T-helper 1 cell treated with Interleukin-12 subunit alpha and Interleukin-12 subunit beta and Interleukin-4 antibody, amounts not matched to agents 30 μg/mL and 1 μg/mL, for 36 hours (primary cell): ENCODE measurements around the gene SLC22A9.
"Not testable (repeated sequence)": the region's sequence is repeated elsewhere in the genome, so short reads cannot be mapped to it uniquely, and the experiment has no call there.

ENCODE experiments used
- H3K27ac Mint-ChIP-seq: one replicate; pipeline ENCODE4 v1.8.0; 2021; ENCODE audit warnings: mild to moderate bottlenecking, mixed read lengths
- H3K27me3 Mint-ChIP-seq: one replicate; pipeline ENCODE4 v1.8.0; 2021; ENCODE audit warnings: low read depth, mixed read lengths
- H3K36me3 Mint-ChIP-seq: one replicate; pipeline ENCODE4 v1.8.0; 2021; ENCODE audit warnings: low read depth, mixed read lengths
- H3K4me1 Mint-ChIP-seq: one replicate; pipeline ENCODE4 v1.8.0; 2021; ENCODE audit warnings: low read depth, mixed read lengths
- H3K4me3 Mint-ChIP-seq: one replicate; pipeline ENCODE4 v1.8.0; 2021; ENCODE audit warnings: mild to moderate bottlenecking, moderate library complexity, mixed read lengths
- H3K9me3 Mint-ChIP-seq: one replicate; pipeline ENCODE4 v1.8.0; 2021; ENCODE audit warnings: mixed read lengths

The SLC22A9 gene

GRCh38 chr11:63406458-63406857, 36.9 kb downstream of the SLC22A9 start:
- Mint-ChIP-seq H3K4me1 (no peaks in the 10 kb centered on the region), H3K4me3 (no peak overlapping the region), H3K9me3 (no peaks in the 10 kb centered on the region), H3K27me3 (peaks cover 13% of the 10 kb centered on the region), H3K36me3 (no peaks in the 10 kb centered on the region), H3K27ac (no peak overlapping the region)

DNA sequence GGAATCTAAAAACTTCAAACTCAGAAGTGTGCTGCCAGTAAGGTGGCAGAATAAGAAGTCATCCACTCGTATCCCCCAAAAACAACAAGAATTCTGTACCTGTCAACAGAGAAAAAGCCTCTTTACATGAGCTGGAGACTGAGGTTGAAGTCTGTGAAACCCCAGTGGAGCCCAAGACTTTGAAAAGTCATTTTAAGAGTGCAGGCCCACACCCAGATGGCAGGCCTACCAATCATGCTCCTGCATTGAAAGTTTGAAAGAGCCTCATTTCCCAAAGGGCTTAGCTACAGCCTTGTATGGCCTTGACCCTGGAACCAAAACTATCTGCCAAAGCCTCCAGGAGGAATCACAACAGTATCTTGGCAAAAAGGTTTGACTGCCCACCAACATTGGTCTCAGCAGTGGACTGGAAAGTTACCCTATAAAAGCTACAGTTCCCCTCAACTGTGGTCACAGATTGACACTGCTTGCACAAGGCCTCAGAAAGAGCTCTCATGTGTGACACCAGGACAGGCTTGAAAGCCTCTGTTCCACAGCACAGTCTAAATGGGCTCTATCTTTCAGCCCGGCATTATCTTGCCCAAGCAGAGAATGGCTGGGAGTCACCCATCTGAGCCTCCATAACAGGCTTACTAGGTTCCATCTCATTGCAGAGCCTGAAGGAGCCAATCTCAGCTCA, 47.7 kb downstream of the SLC22A9 start:
- Mint-ChIP-seq H3K36me3 (no peaks in the 10 kb centered on the region), H3K27me3 (peaks cover 8% of the 10 kb centered on the region), H3K4me1 (no peaks in the 10 kb centered on the region)

GRCh38 chr11:63427971-63428508, 58.5 kb downstream of the SLC22A9 start:
- H3K4me3 Mint-ChIP-seq, result no peak overlapping the region
- H3K4me1 Mint-ChIP-seq, result no peaks in the 10 kb centered on the region
- H3K36me3 Mint-ChIP-seq, result no peaks in the 10 kb centered on the region
- no peak overlapping the region for H3K27ac Mint-ChIP-seq
- no peaks in the 10 kb centered on the region for H3K9me3 Mint-ChIP-seq
- H3K27me3 Mint-ChIP-seq, result peaks cover 9% of the 10 kb centered on the region

More for the DNA sequence above, 47.7 kb downstream of the SLC22A9 start:
- H3K4me3 Mint-ChIP-seq, result no peak overlapping the region
- H3K9me3 Mint-ChIP-seq, result peaks cover 5% of the 10 kb centered on the region
- H3K27ac Mint-ChIP-seq, result no peak overlapping the region

- not testable (repeated sequence) for H3K27ac Mint-ChIP-seq, H3K36me3 Mint-ChIP-seq, H3K4me3 Mint-ChIP-seq, H3K9me3 Mint-ChIP-seq, H3K4me1 Mint-ChIP-seq
- peaks cover 15% of the 10 kb centered on the region for H3K27me3 Mint-ChIP-seq
Measured at GRCh38 chr11:63430731-63431130, 61.1 kb downstream of the SLC22A9 start.

GRCh38 chr11:63435351-63435750, 65.8 kb downstream of the SLC22A9 start:
- not testable (repeated sequence) for H3K4me1 Mint-ChIP-seq, H3K4me3 Mint-ChIP-seq

GRCh38 chr11:63435831-63436230, 66.2 kb downstream of the SLC22A9 start:
- H3K4me3 Mint-ChIP-seq, H3K27ac Mint-ChIP-seq, H3K27me3 Mint-ChIP-seq, H3K4me1 Mint-ChIP-seq, H3K36me3 Mint-ChIP-seq, H3K9me3 Mint-ChIP-seq: not testable (repeated sequence)

More at GRCh38 chr11:63435351-63435750, 65.8 kb downstream of the SLC22A9 start:
- not testable (repeated sequence) for H3K36me3 Mint-ChIP-seq, H3K27ac Mint-ChIP-seq, H3K9me3 Mint-ChIP-seq, H3K27me3 Mint-ChIP-seq

GRCh38 chr11:63443714-63444113, 74.1 kb downstream of the SLC22A9 start:
- H3K4me1 Mint-ChIP-seq, result peaks cover 14% of the 10 kb centered on the region
- no peaks in the 10 kb centered on the region for H3K9me3 Mint-ChIP-seq
- no peak overlapping the region for H3K27ac Mint-ChIP-seq
- H3K27me3 Mint-ChIP-seq, result peaks cover 7% of the 10 kb centered on the region
- H3K36me3 Mint-ChIP-seq, result no peaks in the 10 kb centered on the region
- H3K4me3 Mint-ChIP-seq, result no peak overlapping the region

DNA sequence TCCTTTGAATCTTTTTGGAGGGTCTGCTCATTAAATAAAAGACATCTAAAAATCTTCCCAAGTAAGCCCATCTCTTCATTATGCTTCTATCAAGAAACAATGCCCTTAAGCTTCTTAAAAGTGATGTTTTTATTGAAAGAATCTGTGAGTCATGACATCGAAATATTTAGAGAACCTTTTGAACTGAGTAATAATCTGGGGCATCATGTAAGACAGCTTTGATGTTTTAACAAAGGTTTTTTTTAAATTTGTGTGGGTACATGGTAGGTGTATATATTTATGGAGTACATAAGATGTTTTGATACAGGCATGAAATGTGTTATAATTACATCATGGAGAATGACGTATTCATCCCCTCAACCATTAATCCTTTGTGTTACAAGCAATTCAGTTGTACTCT, 74.6 kb downstream of the SLC22A9 start:
- Mint-ChIP-seq H3K36me3 (no peaks in the 10 kb centered on the region), H3K4me3 (no peak overlapping the region), H3K27me3 (peaks cover 7% of the 10 kb centered on the region), H3K9me3 (no peaks in the 10 kb centered on the region), H3K4me1 (peaks cover 15% of the 10 kb centered on the region), H3K27ac (no peak overlapping the region)

DNA sequence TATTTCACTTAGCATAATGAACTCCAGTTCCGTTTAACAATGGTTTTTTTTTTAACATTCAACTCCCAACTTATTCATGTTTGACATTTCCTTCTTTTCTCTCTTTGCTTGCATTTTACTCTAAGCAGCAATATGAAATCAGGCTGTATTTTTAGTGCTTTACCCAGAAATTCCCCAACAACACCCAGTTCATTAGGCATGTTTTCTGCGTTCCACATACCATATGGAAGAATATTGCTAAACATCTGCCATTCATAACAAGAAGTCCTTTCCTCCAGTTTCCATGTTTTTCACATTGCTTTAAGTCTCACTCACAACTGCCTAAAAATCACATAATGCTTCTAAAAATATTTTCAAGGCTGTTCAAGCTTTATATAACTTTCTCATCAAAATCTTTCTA, 75.5 kb downstream of the SLC22A9 start:
- H3K4me1 Mint-ChIP-seq, result peaks cover 15% of the 10 kb centered on the region
- H3K36me3 Mint-ChIP-seq, result no peaks in the 10 kb centered on the region
- H3K4me3 Mint-ChIP-seq, result no peak overlapping the region
- H3K27me3 Mint-ChIP-seq, result peaks cover 7% of the 10 kb centered on the region
- no peaks in the 10 kb centered on the region for H3K9me3 Mint-ChIP-seq
- no peak overlapping the region for H3K27ac Mint-ChIP-seq

GRCh38 chr11:63445720-63446119, 76.1 kb downstream of the SLC22A9 start:
- Mint-ChIP-seq H3K36me3 (no peaks in the 10 kb centered on the region), H3K4me1 (peaks cover 15% of the 10 kb centered on the region), H3K27ac (no peak overlapping the region), H3K9me3 (no peaks in the 10 kb centered on the region), H3K27me3 (peaks cover 7% of the 10 kb centered on the region), H3K4me3 (no peak overlapping the region)

DNA sequence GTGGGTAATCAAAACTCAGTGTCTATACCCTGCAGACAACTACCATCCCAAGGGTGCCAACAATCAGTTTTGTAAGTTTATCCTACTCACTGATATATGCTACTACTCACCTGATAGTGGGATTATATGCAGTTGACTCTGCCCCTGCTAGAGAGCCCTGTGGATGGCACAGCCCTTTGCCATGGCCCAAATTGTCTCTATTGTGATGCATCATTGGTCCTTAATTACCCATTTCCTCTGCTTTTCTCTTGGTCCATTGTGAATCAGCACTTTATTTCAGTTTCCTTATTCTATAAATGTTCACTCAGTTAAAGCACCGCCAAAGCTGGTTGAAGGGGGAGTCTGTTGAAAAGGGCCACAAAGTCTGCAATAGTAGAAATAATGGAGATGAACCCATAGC, 79.1 kb downstream of the SLC22A9 start:
- Mint-ChIP-seq H3K27me3 (peaks cover 21% of the 10 kb centered on the region), H3K9me3 (no peaks in the 10 kb centered on the region), H3K27ac (no peak overlapping the region), H3K4me3 (no peak overlapping the region), H3K4me1 (peaks cover 15% of the 10 kb centered on the region), H3K36me3 (no peaks in the 10 kb centered on the region)

DNA sequence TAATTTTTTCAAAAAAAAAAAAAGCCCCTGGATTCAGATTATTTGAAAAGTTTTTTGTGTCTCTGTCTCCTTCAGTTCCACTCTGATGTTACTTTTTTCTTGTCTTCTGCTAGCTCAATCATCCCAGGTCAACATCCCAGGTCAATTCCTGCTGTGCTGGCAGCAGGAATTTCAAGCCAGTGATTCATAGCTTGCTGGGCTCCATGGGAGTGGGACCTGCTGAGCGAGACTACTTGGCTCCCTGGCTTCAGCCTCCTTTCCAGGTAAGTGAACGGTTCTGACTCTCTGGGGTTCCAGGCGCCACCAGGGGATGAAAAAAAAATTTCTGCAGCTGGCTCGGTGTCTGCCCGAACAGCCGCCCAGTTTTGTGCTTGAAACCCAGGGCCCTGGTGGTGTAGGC, 90.0 kb downstream of the SLC22A9 start:
- no peaks in the 10 kb centered on the region for H3K36me3 Mint-ChIP-seq
- no peak overlapping the region for H3K27ac Mint-ChIP-seq

More for the DNA sequence above, 90.0 kb downstream of the SLC22A9 start:
- no peaks in the 10 kb centered on the region for H3K9me3 Mint-ChIP-seq
- H3K4me3 Mint-ChIP-seq, result no peak overlapping the region
- peaks cover 9% of the 10 kb centered on the region for H3K27me3 Mint-ChIP-seq
- H3K4me1 Mint-ChIP-seq, result no peaks in the 10 kb centered on the region
